ENCODE measurements around the gene MINDY2. TPM values are rescaled to one million over a fixed set of nuclear protein-coding genes. Genes with fewer than 3 reads are reported as not detected.

Gene MINDY2
- total and polyA plus RNA-seq, 12 donors = 3.8 to 37.4 (median 31.8) TPM

- 78 to 85% methylated on average over 3 of the region's 3 CpGs for WGBS, 2 donors
- DNase-seq = no peak
- no peak overlapping the region for H3K27ac ChIP-seq
- H3K4me1 ChIP-seq = peaks cover 0 to 9% (median 3%) of the 10 kb centered on the region in 9 donors
- no peaks in the 10 kb centered on the region for H3K9me3 ChIP-seq
- H3K36me3 ChIP-seq = peaks cover 0 to 98% (median 18%) of the 10 kb centered on the region in 9 donors
- TF ChIP-seq CTCF (IDR thresholded peaks at IDR 0.05) = no peak
- ATAC-seq = no peak
- no peak overlapping the region for H3K4me3 ChIP-seq
- intact Hi-C loops (cut with DNase I) = no loop called here
- H3K27me3 ChIP-seq = no peaks in the 10 kb centered on the region
These were observed 129.5 kb downstream of the MINDY2 start for GRCh38 chr15:58900631-58901030.

DNA sequence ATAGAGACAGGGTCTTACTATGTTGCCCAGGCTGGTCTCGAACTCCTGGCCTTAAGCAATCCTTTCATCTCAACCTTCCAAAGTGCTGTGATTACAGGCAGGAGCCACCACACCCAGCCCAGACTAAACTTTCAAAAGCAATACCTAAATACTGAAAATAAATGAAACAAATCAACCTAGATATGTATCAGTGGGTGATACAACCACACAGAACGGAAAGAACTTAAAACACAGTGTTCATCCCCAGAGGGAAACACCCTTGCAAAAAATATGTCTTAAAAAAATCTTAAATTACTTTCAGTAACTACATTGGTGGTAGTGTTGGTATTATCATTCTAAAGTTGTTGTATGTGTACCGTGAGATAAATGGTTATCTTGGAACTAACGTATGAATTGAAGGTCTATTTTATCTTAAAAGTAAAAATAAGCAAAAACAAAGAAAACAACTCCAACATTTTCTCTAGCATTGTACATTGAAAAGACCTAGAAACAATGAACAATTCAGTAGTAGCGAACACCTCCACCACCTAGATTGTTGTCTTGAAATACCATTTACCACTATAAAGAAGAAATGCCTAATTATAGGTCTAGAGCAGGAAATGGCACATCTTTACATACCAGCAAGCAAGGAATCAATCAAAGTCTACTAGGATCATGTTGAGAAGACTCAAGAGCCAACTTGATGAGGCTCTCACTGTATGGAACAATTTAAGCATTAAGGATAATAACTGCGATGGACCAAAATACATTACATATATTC, 137.6 kb downstream of the MINDY2 start:
- intact Hi-C loops (cut with DNase I) = no loop called here
- Histone ChIP-seq H3K9me3 (no peaks in the 10 kb centered on the region), H3K27me3 (no peaks in the 10 kb centered on the region), H3K27ac (no peak overlapping the region), H3K4me3 (no peak overlapping the region), H3K4me1 (peaks cover 0 to 14% (median 4%) of the 10 kb centered on the region in 9 donors), H3K36me3 (peaks cover 0 to 90% (median 16%) of the 10 kb centered on the region in 9 donors)
- 91 to 94% methylated on average over 6 of the region's 6 CpGs for WGBS, 2 donors
- no peak for TF ChIP-seq CTCF (IDR thresholded peaks at IDR 0.05)
- DNase-seq = no peak
- no peak for ATAC-seq

GRCh38 chr15:58909616-58910015, 138.5 kb downstream of the MINDY2 start:
- ATAC-seq = peak in 1 of 8 donors; percentile 28
- peaks cover 0 to 14% (median 4%) of the 10 kb centered on the region in 9 donors for H3K4me1 ChIP-seq
- no peaks in the 10 kb centered on the region for H3K27me3 ChIP-seq
- H3K36me3 ChIP-seq = peaks cover 0 to 90% (median 16%) of the 10 kb centered on the region in 9 donors
- DNase-seq = no peak
- no peak overlapping the region for H3K27ac ChIP-seq
- intact Hi-C loops (cut with DNase I) = no loop called here
- H3K9me3 ChIP-seq = no peaks in the 10 kb centered on the region
- no peak for TF ChIP-seq CTCF (IDR thresholded peaks at IDR 0.05)
- 93 to 100% methylated on average over 1 of the region's 1 CpG for WGBS, 2 donors
- no peak overlapping the region for H3K4me3 ChIP-seq

DNA sequence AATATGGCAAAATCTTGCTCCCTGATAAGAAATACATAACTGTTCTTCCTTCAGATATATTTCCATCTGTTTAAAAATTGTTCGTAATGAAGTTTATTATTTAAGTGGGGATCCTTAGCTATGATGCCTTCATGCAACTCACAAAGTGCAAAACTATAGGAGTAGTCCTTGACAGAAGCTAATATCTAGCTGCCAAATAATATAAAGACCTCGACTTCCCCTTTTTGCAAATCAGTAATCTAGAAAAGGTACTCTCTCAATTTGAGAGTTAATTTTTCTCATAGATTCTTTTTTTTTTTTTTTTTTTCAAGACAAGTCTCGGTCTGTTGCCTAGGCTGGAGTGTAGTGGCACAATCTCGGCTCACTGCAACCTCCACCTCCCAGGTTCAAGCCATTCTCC, 139.4 kb downstream of the MINDY2 start:
- peaks cover 0 to 90% (median 16%) of the 10 kb centered on the region in 9 donors for H3K36me3 ChIP-seq
- DNase-seq = no peak
- H3K9me3 ChIP-seq = no peaks in the 10 kb centered on the region
- intact Hi-C loops (cut with DNase I) = no loop called here
- no peak for TF ChIP-seq CTCF (IDR thresholded peaks at IDR 0.05)
- H3K27me3 ChIP-seq = no peaks in the 10 kb centered on the region
- H3K4me1 ChIP-seq = peaks cover 0 to 14% (median 4%) of the 10 kb centered on the region in 9 donors
- H3K27ac ChIP-seq = no peak overlapping the region
- no peak overlapping the region for H3K4me3 ChIP-seq
- WGBS, 2 donors = 95 to 96% methylated on average over 4 of the region's 4 CpGs
- ATAC-seq = no peak

Other genes with a start within 250 kb of the MINDY2 start
- gene ADAM10, start 21.6 kb upstream of the MINDY2 start, total RNA-seq = 100 to 1,000 TPM in 1 of 10 donors, 10 to 100 TPM in 9; 68.3 to 110 (median 81.0) TPM
- 10 to 100 TPM; 10.2 to 16.1 TPM for gene ADAM10, start 21.6 kb upstream of the MINDY2 start, polyA plus RNA-seq
- 10 to 100 TPM; 37.8 to 65.0 (median 44.4) TPM for gene SLTM, start 162.4 kb downstream of the MINDY2 start, total RNA-seq
- 10 to 100 TPM; 33.4 to 74.8 TPM for gene SLTM, start 162.4 kb downstream of the MINDY2 start, polyA plus RNA-seq
- 10 to 100 TPM; 21.2 to 28.7 (median 24.4) TPM for gene RNF111, start 216.4 kb downstream of the MINDY2 start, total RNA-seq
- gene RNF111, start 216.4 kb downstream of the MINDY2 start, polyA plus RNA-seq = 1 to 10 TPM; 6.0 to 7.9 TPM